ENCODE measurements around the gene RPL34. TPM values are rescaled to one million over a fixed set of nuclear protein-coding genes. Genes with fewer than 3 reads are reported as not detected.

RPL34 gene
- total and polyA plus RNA-seq, 2 of the 8 experiments (the other 6 are each of a cell fraction or from before 2014, with no cell fraction given), result 1,430 to 2,987 TPM

- TF ChIP-seq CHD7 (IDR thresholded peaks at IDR 0.05; ENCODE audit: insufficient replicate concordance, low read length) (no peak), NRF1 (IDR thresholded peaks at IDR 0.05; ENCODE audit: low read depth, low read length) (peak; percentile 58), USF2 (IDR thresholded peaks at IDR 0.05; ENCODE audit: low read length) (no peak), EGR1 (IDR thresholded peaks at IDR 0.05; ENCODE audit: borderline replicate concordance, low read depth, low read length) (0 out of 2 replicates have a peak, but pooled peaks have one; percentile 18), CBX5 (IDR thresholded peaks at IDR 0.05; ENCODE audit: low read depth, low read length) (no peak), HDAC6 (IDR thresholded peaks at IDR 0.05; ENCODE audit: low read depth, low read length) (no peak), KDM5A (IDR thresholded peaks at IDR 0.05; ENCODE audit: low read length) (no peak), POLR2AphosphoS5 (IDR thresholded peaks at IDR 0.05; ENCODE audit: low read depth, low read length) (peak; percentile 79)
Measured at GRCh38 chr4:108650212-108651013, 30.0 kb downstream of the RPL34 start, which contains the start of gene OSTC (continued).

Data from H1 (cell line).